Upper lobe of left lung (tissue), 4 donors: ENCODE data around the gene PIM2.

ENCODE experiments used
- CTCF ChIP-seq, 6 experiments: fragments of 450-650 bp in 4 of 6; fragments of 200-600 bp in 2 of 6; sonication (generic) in 2 of 6; IDR thresholded peaks; one replicate each; pipeline ENCODE4 v1.5.1; 2016 to 2019; ENCODE audit warnings: antibody characterized with exemption in 6 of 6
- EP300 ChIP-seq, 4 donors: sonication (generic); formaldehyde crosslinking; IDR thresholded peaks; one replicate each; pipeline ENCODE4 v1.5.1; 2017; ENCODE audit warnings: antibody characterized with exemption in 4 of 4, control low read depth in 2 of 4
- POLR2A ChIP-seq, 4 donors: fragments of 450-650 bp; IDR thresholded peaks; one replicate each; pipeline ENCODE4 v1.5.1; 2016 to 2017; ENCODE audit warnings: antibody characterized with exemption in 4 of 4, mild to moderate bottlenecking in 2 of 4

DNA sequence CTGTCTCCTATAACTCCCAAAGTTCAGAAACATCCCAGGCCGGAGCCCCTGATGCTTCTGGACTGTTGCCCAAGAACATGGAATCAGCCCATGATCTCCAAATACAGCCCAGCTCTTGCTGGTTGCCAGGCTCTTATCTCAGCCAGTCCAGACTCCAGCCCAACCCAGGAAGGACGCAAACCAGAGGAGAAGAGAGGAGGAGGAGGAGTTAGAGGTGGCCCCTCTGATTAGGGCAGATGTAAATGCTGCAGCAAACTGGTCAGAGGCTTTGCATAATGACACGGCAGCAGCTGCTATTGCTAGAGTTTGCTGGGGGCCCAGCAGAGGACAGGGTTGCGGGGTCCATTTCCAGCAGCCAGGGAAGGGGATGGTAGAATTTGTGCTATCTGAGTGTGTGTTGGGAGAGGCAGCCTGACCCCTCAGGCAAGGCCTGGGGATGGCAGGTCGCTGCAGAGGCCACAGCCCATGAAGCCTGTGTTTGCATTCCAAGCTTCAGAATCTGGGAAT, 42.8 kb upstream of the PIM2 start:
- TF ChIP-seq CTCF (IDR thresholded peaks at IDR 0.05) (no peak), EP300 (IDR thresholded peaks at IDR 0.05) (no peak), POLR2A (IDR thresholded peaks at IDR 0.05) (no peak)
